Amniotic epithelial cell (primary cell): ENCODE data around the gene CELA3B.
"Not testable (repeated sequence)": the region's sequence is repeated elsewhere in the genome, so short reads cannot be mapped to it uniquely, and the experiment has no call there.

Experiments used
- DNase-seq: peaks from one replicate; pipeline ENCODE4 v3.0.0-alpha.2; 2010; ENCODE audit warnings: low read depth

Gene CELA3B

GRCh38 chr1:22012752-22013151, 35.9 kb downstream of the CELA3B start:
- DNase-seq, result not testable (repeated sequence)

GRCh38 chr1:22014575-22015206, 37.9 kb downstream of the CELA3B start:
- DNase-seq, result not testable (repeated sequence)

DNA sequence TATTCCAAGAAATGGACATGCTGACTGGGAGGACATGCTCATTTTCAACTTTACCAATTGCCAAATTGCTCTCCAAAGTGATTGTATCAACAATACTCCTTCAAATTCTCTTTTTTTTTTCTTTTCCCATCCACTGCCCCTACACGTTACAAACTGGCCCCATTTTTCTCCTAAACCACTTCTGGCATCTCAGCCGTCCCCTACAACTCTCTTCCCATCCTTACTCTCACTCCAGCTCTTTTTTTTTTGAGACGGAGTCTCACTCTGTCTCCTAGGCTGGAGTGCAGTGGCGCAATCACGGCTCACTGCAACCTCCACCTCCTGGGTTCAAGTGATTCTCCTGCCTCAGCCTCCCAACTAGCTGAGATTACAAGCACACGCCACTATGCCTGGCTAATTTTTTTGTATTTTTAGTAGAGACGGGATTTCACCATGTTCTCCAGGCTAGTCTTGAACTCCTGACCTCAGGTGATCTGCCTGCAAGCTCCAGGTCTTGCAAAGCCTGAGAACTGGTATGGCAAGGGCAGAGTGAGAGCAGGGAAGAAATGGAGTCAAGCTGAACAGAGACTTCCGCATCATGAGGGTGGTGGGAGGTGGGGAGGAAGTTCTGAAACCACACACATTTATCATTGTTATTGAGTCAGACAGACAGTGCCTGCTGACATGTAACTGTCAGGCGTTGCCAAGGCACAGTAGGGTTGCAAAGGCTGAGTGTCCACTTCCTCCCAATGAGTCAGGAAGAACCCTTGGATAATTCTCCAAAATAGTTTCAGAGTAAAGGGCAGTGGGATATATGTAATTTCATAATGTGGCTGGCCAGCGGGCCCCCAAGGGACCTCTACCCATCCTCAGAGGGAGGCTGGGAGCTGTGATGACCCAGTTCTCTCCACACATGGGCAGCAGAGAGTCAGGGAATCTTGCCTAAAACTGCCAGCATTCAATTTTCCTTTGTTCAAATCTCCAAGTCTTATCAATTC, 42.0 kb downstream of the CELA3B start:
- DNase-seq, result peak; percentile 95

DNA sequence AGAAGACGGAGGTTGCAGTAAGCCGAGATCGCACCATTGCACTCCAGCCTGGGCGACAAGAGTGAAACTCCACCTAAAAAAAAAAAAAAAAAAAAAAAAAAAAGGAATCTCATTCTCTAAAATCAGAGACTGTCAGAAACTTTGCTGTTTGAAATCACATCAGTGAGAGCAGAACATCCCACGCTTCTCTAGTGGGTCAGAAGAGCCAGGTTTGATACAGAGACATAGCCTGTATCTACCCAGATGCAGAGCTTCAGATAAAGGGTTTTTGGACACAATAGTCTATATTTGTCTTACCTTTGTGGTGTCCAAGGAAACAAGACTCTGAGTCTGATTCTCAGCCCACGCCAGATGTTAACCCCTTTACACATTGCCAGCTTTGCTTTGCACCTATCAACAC, 44.2 kb downstream of the CELA3B start:
- no peak for DNase-seq

- DNase-seq, result peak; percentile 23
Observed at GRCh38 chr1:22024485-22025367, 47.9 kb downstream of the CELA3B start.

DNA sequence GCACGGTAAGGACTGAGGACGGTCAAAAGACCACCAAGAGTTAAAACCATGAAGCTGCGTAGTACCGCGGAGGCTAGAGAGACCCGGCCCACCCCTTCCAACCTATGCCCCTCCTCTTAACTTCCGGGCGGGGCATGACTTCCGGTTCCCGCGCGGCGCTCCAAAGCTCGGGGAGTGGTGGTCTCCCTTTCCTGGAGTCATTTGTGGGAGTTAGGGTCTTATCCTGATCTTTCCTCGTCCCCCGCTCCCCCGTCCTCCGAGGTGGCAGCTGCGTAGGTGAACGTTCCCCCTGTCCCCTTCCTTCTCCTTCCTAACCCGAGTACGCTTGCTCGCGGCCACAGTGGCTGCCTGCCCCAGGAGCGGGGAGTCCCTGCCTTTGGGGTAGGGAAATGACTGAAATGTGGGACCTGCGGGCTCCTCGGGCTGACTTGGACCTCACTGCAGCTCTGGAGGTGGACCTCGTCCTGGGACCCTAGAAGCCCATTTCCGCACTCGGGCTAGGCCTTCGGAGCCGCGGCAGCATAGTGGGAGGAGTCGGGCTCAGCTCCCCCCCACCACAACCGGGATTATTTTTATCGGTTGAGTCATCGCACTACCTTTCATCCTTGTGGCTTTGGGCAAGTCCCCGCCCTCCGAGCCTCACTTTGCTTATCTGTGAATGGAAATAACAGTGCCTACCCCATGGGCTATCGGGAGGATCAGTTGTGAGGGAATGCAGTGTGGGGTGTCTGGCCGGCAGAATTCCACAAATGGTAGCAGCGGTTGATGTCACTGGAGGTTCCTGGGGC, 48.7 kb downstream of the CELA3B start:
- DNase-seq, result peak; percentile 98

GRCh38 chr1:22026924-22027289, 50.1 kb downstream of the CELA3B start:
- DNase-seq, result no peak

DNA sequence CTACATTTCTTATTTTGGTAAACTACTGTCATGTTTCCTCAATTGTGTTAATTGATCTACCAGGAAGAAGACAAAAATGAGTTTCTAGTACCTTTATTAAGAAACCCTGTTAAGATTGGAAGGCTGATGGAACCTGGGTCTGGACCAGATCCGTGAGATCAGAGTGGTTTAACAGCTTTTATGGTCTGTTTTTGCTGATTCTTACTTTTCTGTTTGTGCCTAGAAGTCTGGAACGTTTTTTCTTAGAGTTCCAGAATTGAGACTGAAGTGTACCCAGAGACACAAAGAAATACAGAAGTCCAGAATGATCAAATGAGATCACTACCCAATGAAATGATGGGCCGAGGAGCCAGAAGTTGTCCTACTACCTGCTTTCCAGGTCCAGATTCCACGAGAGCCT, 53.2 kb downstream of the CELA3B start:
- no peak for DNase-seq

- no peak for DNase-seq
Observed at GRCh38 chr1:22030473-22030872, 53.7 kb downstream of the CELA3B start.

- DNase-seq, result peak; percentile 72
Observed at GRCh38 chr1:22031214-22031962, 54.6 kb downstream of the CELA3B start.

DNA sequence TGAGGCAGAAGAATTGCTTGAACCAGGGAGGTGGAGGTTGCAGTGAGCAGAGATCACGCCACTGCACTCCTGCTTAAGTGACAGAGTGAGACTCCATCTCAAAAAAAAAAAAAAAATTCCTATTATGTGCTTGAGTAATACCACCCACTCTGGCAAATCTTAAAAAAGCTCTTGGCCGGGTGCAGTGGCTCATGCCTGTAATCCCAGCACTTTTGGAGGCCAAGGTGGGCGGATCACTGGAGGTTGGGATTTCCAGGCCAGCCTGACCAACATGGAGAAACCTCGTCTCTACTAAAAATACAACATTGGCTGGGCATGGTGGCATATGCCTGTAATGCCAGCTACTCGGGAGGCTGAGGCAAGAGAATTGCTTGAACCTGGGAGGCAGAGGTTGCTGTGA, 58.0 kb downstream of the CELA3B start:
- DNase-seq, result not testable (repeated sequence)

- DNase-seq, result no peak
Observed at GRCh38 chr1:22037520-22037919, 60.7 kb downstream of the CELA3B start.

- no peak for DNase-seq
Observed at GRCh38 chr1:22038036-22038435, 61.2 kb downstream of the CELA3B start.
